ENCODE measurements around the gene RAB11B.
"Not testable (repeated sequence)": the region's sequence is repeated elsewhere in the genome, so short reads cannot be mapped to it uniquely, and the experiment has no call there.

Gene RAB11B

DNA sequence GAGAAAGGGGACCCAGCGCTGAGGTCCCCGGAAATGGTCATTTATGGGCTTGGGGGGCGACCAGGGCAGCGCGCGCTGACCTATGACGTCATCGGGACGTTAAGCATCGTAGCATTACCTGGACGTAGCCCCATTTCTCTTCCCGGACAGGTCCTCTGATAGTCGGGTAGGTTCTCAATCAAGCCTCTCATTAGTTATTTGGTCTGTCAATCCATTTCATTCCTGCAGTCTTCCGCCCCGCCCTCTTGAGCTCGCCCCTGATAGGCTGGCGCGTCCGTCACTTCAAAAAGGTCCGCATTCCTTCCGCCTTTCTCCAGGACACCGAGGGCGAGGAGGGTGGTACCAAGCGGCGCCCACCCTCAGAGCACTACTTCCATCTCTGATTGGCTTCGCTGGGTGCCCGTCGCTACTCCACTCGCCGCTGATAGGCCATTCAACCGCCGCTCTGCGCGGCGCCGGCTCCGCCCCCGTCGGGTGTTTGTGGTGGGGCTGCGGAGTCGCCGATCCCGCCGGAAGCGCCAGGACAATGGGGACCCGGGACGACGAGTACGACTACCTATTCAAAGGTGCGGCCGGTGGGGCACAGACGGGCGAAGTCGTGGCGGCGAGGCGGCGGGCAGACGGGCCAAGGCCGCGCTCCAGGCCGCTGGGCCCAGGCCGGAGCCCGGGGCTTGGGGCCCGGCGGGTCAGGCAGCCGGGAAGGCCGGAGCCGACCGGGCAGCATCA, at the start of gene RAB11B:
RAB11B (plus strand) TSS at position 470 of the 726 bp plus-strand sequence; CDS start at position 527, 57 bp downstream.
- DNase-seq (ENCODE audit: low read depth): peak; percentile 99

DNA sequence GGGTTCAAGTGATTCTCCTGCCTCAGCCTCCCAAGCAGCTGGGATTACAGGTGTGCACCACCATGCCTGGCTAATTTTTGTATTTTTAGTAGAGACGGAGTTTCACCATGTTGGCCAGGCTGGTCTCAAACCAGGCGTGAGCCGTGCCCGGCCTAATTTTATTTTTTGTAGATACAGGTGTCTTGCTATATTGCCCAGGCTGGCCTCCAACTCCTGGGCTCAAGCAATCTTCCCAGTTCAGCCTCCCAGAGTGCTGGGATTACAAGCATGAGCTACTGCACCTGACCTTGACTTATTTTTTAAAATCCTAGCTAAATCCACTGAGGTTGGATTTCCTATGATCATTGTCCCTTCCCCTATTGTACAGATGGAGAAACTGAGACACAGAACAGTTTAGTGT, 48.7 kb upstream of the RAB11B start:
- DNase-seq (ENCODE audit: low read depth): not testable (repeated sequence)

DNA sequence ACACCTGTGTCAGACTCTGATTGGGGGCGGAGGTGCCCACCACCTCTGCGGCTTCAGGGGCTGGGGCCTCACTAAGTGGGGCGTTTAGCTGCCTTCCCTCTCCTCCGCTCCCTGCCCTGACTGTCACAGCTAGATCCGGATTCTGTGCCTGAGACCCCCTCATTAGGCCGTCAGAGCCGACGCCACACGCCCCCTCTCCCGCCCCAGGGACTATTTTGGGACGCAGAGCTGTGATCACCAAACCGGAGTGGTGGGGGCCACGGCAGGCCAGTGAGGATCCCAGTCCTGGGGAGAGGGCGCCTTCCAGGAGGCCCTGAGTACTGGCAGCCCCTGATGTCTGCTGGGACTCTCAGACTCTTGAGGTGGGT, 47.9 kb upstream of the RAB11B start:
- no peak for DNase-seq (ENCODE audit: low read depth)

DNA sequence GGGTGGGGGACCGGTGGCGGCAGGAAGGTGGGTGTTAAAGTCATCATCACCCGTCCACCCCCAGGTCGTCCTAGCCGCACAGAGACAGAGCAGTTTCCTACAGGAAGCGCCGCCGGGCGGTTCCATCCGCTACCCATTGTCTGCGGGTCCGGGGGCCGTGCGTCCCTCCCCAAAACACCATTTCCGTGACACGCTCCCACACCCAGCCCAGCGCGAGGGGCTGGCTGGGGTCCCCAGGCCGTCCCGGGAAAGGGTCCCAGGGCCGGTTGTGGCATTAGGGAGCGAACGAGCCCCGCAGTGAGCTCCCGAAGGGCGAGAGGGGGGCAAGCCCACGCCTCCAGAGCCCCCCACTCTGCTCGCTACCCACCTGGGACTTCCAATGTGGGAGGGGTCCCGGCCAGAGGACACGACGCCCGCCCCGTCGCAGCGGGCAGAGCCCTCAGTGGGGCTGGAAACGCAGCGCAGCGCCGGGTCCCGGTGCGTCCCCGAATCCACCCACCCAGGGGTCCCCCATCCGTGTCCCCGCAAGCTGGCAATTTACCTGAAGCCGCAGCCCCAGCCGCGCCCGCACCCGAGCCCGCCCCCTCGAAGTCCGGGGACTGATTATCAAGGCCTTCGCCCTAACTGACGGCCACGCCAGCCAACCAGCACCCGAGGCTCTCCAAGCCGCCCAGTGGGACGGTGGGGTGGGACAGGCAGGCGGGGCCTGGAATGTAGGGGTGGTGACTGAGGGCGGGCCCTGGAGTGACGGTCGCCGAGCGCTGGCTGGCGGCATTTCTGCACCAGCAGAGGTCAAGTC, 47.3 kb upstream of the RAB11B start, which contains the start of gene KANK3:
KANK3 (minus strand) TSS at position 579 of the 799 bp plus-strand sequence. CDS start 5,434 bp downstream, outside the sequence.
- peak; percentile 79 for DNase-seq (ENCODE audit: low read depth)

DNA sequence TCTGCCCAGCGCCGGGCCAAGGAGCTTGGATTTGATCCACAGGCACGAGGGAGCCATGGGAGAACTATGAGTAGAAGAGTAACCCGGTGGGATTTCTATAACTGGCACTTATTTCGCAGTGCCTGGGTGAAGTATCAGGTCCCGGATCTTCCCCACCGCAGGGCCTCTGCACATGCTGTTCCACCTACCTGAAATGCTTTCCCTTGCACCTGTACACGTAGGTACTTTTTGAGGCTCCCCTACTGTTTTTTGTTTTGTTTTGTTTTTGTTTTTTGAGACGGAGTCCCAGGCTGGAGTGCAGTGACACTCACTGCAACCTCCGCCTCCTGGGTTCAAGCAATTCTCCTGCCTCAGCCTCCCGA, 46.7 kb upstream of the RAB11B start:
- no peak for DNase-seq (ENCODE audit: low read depth)

DNA sequence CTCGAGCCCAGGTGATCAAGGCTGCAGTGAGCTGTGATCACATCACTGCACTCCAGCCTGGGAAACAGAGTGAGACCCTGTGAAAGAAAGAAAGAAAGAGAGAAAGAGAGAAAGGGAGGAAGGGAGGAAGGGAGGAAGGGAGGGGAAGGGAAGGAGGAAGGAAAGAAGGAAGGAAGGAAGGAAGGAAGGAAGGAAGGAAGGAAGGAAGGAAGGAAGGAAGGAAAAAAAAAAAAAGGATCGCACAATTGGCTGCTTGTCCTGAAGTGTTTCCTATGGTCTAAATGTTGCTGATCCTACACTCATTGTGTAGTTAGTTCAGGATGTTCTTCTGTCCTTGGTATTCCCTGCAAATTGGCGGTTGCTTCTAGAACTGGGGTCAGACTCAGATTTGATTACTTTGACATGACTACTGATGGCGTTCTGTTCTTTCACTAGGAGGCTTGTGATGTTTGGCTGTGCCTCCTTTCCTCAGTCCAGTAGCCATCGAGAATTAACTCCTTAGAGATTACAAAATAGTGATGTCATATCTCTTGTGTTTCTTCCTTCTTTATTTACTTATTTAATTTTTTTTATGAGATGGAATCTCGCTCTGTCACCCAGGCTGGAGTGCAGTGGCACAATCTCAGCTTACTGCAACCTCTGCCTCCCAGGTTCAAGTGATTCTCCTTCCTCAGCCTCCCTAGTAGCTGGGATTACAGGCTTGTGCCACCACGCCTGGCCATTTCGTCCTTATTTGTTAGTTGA, 40.4 kb upstream of the RAB11B start:
- not testable (repeated sequence) for DNase-seq (ENCODE audit: low read depth)

DNA sequence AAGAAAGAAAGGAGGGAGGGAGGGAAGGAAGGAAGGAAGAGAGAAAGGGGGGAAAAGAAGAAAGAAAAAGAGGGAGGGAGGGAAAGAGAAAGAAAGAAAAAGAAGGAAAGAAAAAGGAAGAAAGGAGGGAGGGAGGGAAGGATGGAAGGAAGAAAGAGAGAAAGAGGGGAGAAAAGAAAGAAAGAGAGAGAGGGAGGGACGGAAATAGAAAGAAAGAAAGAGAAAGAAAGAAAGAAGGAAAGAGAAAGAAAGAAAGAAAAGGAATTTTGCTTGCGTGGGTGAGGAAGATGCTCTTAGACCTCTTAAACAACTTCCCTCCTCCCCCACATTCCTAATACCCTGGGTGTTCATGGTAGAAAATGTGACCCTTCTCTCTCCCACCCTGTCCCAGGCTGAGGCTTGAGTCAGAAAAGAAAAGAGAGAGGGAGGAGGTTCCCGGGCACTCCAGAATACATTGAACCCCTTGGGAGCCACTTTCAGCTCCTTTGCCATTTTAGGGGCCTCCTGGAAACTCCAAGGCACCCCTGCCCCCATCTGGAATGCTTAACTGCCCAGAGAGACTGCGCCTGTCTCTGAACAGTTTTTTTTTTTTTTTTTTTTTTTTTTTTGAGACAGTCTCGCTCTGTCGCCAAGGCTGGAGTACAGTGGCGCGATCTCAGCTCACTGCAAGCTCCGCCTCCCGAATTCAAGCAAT, 37.9 kb upstream of the RAB11B start:
- no peak for DNase-seq (ENCODE audit: low read depth)

DNA sequence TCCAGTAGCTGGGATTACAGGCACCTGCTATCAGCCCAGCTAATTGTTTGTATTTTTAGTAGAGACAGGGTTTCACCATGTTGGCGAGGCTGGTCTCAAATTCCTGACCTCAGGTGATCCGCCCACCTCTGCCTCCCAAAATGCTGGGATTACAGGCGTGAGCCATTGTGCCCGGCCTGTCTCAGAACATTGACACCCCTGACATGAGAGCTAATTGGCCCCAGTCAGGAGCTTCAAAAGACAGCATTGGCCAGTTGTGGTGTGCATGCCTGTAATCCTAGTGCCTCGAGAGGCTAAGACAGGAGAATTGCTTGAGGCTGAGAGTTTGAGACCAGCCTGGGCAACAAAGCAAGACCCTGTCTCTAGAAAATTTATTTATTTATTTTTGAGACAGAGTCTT, 37.3 kb upstream of the RAB11B start:
- not testable (repeated sequence) for DNase-seq (ENCODE audit: low read depth)

DNA sequence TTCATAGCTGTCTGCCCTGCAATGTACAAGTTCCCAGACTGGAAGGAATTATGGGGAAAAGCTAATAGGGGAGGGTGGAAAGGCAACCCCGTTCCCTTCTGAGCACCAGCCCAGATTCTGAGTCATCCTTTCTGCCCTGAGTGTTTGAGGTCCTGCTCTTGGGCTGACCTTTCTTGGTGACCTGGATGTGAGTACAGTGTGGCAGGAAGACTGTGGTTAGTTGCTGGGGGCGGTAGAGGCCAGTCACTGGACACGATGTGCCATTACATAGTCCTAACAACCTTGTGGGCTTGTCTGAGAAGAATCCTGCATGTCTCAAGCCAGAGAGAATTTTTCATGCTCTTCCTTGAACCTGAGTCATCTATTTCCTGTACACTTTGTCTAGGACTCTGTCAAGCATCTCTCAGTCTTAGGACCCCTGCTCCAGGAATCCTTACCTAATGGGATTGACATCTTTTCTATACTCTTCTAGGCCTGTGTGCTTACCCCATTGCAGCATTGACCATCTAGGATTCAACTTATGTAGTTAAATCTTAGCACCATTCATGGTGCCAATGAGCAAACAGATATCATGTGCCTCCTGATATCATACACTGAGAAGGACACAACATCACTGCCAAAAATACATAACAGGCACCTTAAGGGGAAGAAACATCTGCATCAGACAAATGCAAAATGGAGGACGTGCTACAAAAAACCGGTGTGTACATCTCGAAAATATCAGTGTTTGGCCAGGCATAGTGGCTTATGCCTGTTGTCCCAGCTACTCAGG, 34.3 kb upstream of the RAB11B start:
- DNase-seq (ENCODE audit: low read depth): peak; percentile 99

DNA sequence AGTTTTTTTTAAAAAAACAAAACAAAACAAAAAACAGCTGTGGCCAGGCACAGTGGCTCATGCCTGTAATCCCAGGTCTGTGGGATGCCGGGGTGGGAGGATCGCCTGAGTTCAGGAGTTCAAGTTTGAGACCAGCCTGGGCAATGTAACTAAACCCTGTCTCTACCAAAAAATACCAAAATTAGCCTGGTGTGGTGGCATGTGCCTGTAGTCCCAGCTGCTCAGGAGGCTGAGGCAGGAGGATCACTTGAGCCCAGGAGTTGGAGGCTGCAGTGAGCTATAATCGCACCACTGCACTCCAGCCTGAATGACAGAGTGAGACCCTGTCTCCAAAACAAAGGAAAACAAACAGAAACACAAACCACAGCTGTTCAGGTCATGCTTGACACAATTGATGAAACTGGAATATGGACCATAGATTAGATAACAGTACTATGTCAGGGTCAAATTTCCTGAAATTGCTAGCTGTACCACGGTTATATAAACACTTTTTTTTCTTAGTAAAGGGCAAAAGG, 33.1 kb upstream of the RAB11B start:
- DNase-seq (ENCODE audit: low read depth): no peak

DNA sequence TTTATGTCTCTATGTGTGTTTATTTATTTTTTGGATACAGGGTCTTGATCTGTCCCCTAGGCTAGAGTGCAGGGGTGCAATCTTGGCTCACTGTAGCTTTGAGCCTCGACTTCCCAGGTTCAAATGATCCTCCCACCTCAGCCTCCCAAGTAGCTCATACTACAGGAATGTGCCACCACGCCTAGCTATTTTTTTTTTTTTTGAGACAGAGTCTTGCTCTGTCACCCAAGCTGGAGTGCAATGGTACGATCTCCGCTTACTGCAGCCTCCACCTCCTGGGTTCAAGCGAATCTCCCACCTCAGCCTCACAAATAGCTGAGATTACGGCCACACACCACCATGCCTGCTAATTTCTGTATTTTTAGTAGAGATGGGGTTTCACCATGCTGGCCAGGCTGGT, 31.2 kb upstream of the RAB11B start:
- DNase-seq (ENCODE audit: low read depth): no peak

DNA sequence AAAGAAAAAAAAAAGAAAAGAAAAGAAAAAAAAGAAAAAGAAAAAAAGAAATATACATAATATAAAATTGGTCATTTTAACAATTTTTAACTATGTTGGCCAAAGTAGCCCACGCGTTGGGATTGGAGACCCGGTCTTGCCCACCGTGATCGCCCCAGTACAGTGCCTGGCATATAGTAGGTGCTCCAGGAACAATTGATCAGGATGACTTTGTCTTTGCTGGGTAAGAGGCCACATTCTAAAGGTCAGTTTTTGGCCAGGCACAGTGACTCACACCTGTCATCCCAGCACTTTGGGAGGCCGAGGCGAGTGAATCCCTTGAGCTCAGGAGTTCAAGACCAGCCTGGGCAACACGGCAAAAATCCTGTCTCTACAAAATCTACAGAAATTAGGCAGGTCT, 30.0 kb upstream of the RAB11B start:
- DNase-seq (ENCODE audit: low read depth): no peak

DNA sequence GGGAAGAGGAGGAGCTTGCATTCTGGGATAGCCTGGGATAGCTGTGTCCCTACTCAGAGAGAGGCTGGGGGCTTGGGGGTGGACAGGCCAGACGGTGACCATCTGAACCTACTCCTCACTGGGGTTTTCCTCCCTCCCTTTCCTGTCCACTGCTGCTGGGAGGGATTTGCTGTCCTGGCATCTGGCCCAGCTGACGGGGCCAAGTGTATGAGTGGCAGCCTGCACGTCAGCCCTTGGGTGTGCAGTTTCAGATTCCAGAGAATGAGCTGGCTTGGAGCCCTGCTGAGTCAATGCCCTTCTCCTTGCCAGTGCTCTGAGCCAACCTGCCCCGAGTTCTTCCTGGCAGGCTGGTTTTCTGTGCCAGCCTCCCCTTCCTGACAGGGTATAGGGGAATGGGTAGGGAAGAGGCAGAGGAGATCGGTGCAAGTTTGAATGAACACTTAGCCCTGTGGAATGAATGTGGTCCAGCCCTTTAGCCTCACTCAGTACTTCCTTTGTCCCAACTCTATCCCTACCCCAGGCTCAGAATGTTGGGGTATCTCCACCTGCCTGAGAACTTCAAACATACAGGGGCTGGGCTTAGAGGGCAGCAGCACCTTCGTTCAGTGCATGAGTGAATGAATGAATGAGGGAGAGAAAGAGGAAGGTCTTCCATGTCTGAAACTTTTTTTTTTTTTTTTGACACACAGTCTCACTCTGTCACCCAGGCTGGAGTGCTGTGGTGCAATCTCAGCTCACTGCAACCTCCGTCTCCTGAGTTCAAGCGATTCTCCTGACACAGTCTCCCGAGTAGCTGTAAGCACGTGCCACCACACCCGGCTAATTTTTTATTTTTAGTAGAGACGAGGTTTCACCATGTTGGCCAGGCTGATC, 28.0 kb upstream of the RAB11B start:
- DNase-seq (ENCODE audit: low read depth): peak; percentile 94

DNA sequence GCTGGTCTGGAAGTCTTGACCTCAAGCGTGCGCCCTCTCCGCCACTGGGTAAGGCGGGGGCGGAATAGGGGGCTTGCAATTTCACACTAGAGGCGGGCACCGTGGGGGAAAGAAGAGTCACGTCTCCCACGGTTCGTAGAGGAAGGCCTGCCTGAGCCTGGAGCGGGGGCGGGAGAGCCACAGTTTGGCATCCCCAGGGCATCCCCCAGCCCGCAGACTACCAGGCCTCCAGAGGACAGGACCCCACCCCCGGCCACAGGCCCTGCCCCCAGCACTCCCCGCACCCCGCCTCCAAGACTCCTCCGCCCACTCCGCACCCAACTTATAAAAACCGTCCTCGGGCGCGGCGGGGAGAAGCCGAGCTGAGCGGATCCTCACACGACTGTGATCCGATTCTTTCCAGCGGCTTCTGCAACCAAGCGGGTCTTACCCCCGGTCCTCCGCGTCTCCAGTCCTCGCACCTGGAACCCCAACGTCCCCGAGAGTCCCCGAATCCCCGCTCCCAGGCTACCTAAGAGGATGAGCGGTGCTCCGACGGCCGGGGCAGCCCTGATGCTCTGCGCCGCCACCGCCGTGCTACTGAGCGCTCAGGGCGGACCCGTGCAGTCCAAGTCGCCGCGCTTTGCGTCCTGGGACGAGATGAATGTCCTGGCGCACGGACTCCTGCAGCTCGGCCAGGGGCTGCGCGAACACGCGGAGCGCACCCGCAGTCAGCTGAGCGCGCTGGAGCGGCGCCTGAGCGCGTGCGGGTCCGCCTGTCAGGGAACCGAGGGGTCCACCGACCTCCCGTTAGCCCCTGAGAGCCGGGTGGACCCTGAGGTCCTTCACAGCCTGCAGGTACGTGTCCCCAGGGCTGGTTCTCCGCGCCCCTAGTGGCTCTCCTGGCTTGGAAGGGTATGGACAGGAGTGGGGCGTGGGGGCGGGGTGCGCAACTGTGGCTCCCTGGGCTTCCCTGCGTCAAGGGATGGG, 26.1 kb upstream of the RAB11B start, which contains the start of gene ANGPTL4:
ANGPTL4 (plus strand) TSS at position 353 of the 969 bp plus-strand sequence; CDS start at position 520, 167 bp downstream.
- DNase-seq (ENCODE audit: low read depth): no peak

DNA sequence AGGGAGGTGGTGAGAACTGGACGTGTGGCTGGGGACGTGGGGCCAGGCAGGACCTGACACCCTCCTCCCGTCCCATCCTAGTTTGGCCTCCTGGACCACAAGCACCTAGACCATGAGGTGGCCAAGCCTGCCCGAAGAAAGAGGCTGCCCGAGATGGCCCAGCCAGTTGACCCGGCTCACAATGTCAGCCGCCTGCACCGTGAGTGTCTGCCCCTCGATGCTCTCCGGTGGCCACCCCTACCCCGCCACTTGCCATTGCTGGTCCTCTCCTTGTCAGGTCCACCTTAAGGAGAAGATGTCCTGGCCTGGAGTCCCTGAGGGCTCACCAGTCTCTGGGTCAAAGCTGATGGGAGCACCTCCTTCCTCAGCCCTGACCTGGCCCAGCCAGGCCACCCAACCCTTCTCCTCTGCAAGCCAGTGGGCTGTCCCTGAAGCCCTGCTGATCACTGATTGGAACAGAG, 24.0 kb upstream of the RAB11B start:
- no peak for DNase-seq (ENCODE audit: low read depth)

DNA sequence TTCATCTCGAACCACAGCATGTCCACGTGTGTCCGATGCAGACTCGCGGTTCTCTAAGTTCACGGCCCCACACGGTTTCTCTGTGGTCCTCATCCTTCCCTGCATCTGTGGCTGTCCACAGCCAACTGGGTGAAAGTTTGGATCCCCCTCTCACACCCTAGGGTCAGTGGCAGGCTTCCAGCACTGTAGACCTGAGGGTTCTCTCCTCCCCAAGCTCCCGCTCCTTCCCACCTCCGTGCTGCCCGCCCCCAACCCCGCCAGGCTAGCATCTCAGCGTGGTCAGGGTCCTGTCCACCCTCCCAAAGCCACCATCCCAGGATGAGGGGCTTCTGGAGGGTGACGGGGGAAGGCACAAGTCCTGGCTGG, 23.2 kb upstream of the RAB11B start:
- DNase-seq (ENCODE audit: low read depth): no peak

DNA sequence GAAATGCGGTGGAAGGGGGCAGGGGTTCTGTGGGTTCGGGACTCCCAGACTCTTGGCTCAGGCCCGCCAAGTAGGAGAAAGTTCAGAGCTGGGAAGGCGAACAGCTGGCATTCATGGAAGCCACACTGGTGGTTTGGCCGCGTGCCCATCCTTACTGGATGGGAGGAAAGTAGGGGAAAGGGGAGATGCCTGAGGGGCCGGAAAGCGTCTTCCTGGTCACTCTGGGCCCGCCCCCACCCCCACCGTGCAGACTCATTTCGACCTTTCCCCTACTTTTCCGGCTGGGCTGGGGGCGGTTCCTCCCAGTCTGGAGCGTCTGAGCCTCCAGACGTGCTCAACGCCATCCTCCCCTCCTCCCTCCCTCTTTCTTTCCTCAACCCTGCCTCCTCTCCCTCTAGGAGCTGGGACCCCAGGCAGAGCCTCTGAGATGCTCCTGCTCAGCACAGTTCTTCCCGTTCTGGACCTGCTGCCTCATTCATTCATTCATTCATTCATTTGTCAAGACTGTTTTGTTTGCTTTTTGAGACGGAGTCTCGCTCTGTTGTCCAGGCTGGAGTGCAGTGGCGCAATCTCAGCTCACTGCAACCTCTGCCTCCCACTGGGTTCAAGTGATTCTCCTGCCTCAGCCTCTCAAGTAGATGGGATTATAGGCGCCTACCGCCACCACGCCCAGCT, 22.7 kb upstream of the RAB11B start:
- peak; percentile 89 for DNase-seq (ENCODE audit: low read depth)
